Kidney (tissue), 14 donors: ENCODE data around the gene SLC25A40. TPM values are rescaled to one million over a fixed set of nuclear protein-coding genes. Genes with fewer than 3 reads are reported as not detected.

Source experiments
- DNase-seq, 5 donors: peaks; one replicate each; pipeline ENCODE4 v3.0.0-alpha.2; 2013 to 2020
- FAIRE-seq: peaks from 2 replicates; lab custom pipeline; 2012; peaks lifted over from hg19 to GRCh38; lab: Jason Lieb, UNC
- H3K27ac ChIP-seq, 2 donors: one replicate each; pipeline ENCODE4 v1.7.0; 2013; ENCODE audit warnings: low read depth in 2 of 2, low read length in 2 of 2, inconsistent platforms in 1 of 2
- H3K27me3 ChIP-seq: one replicate; pipeline ENCODE4 v1.7.1; 2013; ENCODE audit warnings: low read length, inconsistent platforms; ENCODE audit not compliant: control insufficient read depth, insufficient read depth
- H3K36me3 ChIP-seq, 3 donors: one replicate each; pipeline versions ENCODE4 v1.7.0 to v1.7.1; 2013; ENCODE audit warnings: low read length in 3 of 3, control low read depth in 1 of 3, inconsistent platforms in 1 of 3; ENCODE audit not compliant: insufficient read depth in 3 of 3, control insufficient read depth in 2 of 3
- H3K4me1 ChIP-seq, 3 donors: one replicate each; pipeline versions ENCODE4 v1.7.0 to v1.7.1; 2013; ENCODE audit warnings: low read length in 3 of 3, inconsistent platforms in 1 of 3, low read depth in 1 of 3; ENCODE audit not compliant: control insufficient read depth in 2 of 3, insufficient read depth in 2 of 3
- H3K4me3 ChIP-seq, 3 donors: one replicate each; pipeline versions ENCODE4 v1.7.0 to v1.8.1; 2013; ENCODE audit warnings: low read length in 3 of 3, control low read depth in 1 of 3, inconsistent platforms in 1 of 3
- H3K9ac ChIP-seq, 3 donors: one replicate each; pipeline versions ENCODE4 v1.7.0 to v1.7.1; 2013; ENCODE audit warnings: low read length in 3 of 3, control low read depth in 1 of 3, inconsistent platforms in 1 of 3
- H3K9me3 ChIP-seq, 3 donors: one replicate each; pipeline versions ENCODE4 v1.7.0 to v1.7.1; 2013; ENCODE audit warnings: low read length in 3 of 3, control low read depth in 1 of 3, inconsistent platforms in 1 of 3; ENCODE audit not compliant: control insufficient read depth in 2 of 3, insufficient read depth in 1 of 3
- intact Hi-C: fragments of 100-400 bp; cut with DNase I; formaldehyde crosslinking; loops from one replicate; pipeline ENCODE4 v1.11.1; 2022
- polyA plus RNA-seq: library from polyadenylated mRNA; stranded (reverse); fragments of 350-450 nt; fragmentation: Illumina TruSeq; extraction: RNeasy Lipid Tissue Mini Kit (QIAGEN cat#74804); gene quantifications from one replicate; pipeline ENCODE4 v1.2.3, GENCODE V29; 2014; ENCODE audit warnings: low read depth, low replicate concordance; ENCODE audit not compliant: insufficient read depth
- total RNA-seq: library from RNA; stranded (reverse); fragmentation: NEBNext Ultra II Directional; extraction: Animal tissue kit (Norgen Biotek cat#: 25700); gene quantifications from one replicate; pipeline ENCODE4 v1.2.1, GENCODE V29; 2021
- TF ChIP-seq, protein P1 (sequence below): IDR thresholded peaks from 3 replicates; pipeline ENCODE4 v1.5.1; 2012; ENCODE audit warnings: mild to moderate bottlenecking, moderate library complexity, borderline replicate concordance; ENCODE audit not compliant: insufficient read depth; ENCODE audit errors: extremely low read depth
- donor health status: control.
- donor health status: control.
- donor health status: control.
- donor health status: control.
- donor health status: control.
- donor health status: DM: yes; HTN: yes; CAD: no.
- donor health status: Normal renal cell carcinoma (clear cell type).

Gene SLC25A40
- total and polyA plus RNA-seq, 2 donors from 2014 or later = 11.2 to 25.4 TPM

DNA sequence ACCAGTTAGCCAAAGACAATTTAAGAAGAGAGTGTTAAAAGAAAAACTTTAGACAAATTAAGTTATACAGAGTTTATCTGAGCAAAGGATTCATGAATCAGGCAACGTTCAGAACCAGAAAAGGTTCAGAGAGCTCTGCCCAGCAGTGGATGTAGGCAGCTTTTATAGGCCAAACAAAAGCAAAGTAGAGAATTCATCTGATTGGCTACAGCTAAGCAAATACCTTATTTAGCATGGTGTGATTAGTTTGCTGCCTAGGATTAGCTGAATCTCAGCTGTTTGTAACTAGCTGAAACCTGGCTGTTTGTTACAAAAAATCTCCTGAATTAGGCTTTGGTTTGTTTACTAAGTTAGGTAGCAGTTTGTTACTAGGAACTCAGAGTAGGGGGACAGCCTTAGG is 66.0 kb downstream of the SLC25A40 start:
- no peaks in the 10 kb centered on the region for H3K4me1 ChIP-seq
- no peaks in the 10 kb centered on the region for H3K27me3 ChIP-seq
- H3K4me3 ChIP-seq = no peak overlapping the region
- DNase-seq (no peak), FAIRE-seq (no peak)
- H3K27ac ChIP-seq = no peak overlapping the region
- intact Hi-C loops = no loop called here
- TF ChIP-seq, protein P1, sequence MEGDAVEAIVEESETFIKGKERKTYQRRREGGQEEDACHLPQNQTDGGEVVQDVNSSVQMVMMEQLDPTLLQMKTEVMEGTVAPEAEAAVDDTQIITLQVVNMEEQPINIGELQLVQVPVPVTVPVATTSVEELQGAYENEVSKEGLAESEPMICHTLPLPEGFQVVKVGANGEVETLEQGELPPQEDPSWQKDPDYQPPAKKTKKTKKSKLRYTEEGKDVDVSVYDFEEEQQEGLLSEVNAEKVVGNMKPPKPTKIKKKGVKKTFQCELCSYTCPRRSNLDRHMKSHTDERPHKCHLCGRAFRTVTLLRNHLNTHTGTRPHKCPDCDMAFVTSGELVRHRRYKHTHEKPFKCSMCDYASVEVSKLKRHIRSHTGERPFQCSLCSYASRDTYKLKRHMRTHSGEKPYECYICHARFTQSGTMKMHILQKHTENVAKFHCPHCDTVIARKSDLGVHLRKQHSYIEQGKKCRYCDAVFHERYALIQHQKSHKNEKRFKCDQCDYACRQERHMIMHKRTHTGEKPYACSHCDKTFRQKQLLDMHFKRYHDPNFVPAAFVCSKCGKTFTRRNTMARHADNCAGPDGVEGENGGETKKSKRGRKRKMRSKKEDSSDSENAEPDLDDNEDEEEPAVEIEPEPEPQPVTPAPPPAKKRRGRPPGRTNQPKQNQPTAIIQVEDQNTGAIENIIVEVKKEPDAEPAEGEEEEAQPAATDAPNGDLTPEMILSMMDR = no peak
- H3K9ac ChIP-seq = no peak overlapping the region
- H3K36me3 ChIP-seq = no peaks in the 10 kb centered on the region
- H3K9me3 ChIP-seq = no peaks in the 10 kb centered on the region

DNA sequence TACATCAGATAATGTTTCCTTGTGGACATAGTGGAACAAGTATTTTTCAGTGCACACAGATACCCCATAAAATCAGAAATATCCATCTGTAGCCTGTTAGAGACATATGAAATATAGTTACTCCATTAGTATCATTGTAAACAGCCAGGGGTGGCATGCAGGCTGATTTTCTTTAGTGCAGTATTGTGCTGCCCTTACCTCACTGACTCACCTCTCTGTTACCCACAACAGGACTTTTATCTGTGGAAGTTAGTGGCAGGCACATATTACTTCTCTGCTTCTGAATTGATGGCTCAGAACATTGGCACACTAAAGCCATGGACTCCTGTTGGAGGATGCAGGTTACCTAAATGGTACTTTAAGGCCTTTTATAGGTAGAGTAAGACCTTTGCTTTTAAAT is 70.0 kb downstream of the SLC25A40 start:
- Histone ChIP-seq H3K9ac (no peak overlapping the region), H3K27me3 (no peaks in the 10 kb centered on the region), H3K36me3 (no peaks in the 10 kb centered on the region), H3K27ac (no peak overlapping the region), H3K4me3 (no peak overlapping the region), H3K9me3 (no peaks in the 10 kb centered on the region), H3K4me1 (no peaks in the 10 kb centered on the region)
- intact Hi-C loops = no loop called here
- no peak for DNase-seq
- TF ChIP-seq, protein P1 = no peak
- FAIRE-seq = no peak

DNA sequence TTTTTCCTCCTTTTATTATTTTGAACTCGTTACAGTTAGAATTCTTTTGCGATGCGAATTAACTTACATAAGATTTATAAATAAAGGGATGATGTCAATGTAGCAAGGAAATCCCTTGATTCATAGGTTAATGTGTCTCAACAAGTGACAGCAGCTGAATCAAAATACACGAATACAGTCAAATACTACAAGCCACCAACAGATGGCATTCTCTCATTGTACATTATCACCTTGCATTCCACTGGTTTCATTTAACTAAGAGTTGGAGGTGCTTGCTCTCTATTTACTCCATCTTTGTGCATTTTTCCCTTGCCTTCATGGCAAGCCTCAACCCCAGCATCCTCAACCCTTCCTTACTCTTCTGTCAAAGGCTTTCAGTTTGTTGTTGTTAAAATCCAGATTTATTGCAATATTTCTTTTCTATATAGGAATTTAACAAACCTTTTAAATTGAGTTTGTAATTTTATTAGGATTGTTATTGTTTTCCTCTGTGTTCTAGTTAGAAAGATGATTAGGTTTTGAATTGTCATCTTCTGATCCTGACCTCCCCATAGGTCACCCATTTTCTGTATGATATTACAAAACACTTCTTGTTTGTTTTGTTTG is 78.3 kb downstream of the SLC25A40 start:
- intact Hi-C loops = no loop called here
- Histone ChIP-seq H3K9ac (no peak overlapping the region), H3K27ac (no peak overlapping the region), H3K36me3 (no peaks in the 10 kb centered on the region), H3K9me3 (no peaks in the 10 kb centered on the region), H3K4me3 (no peak overlapping the region), H3K4me1 (no peaks in the 10 kb centered on the region), H3K27me3 (no peaks in the 10 kb centered on the region)
- peak; percentile 88 for FAIRE-seq
- peak in 2 of 5 donors; percentile 67 to 72 for DNase-seq
- TF ChIP-seq, protein P1 = peak; percentile 52

DNA sequence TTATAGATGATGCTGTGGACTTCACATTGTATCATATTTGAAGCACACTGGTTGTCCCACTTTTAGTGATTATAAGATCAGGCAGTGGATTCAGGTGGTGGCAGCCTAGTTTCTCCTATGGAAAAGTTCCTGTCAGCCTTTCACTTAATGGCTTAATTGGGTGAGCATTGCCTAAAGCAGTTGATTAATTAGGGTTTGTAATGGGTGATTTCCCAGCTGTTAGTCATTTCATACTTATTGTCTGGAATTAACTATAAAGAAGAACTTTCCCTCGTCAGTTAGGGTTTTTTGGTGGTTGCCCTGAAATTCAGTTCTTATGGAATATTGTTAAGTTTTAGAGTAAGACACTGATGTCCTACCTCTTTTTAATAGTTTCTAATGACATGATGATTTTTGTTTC is 78.8 kb downstream of the SLC25A40 start:
- Histone ChIP-seq H3K27me3 (no peaks in the 10 kb centered on the region), H3K36me3 (no peaks in the 10 kb centered on the region), H3K4me1 (no peaks in the 10 kb centered on the region), H3K9me3 (no peaks in the 10 kb centered on the region), H3K9ac (no peak overlapping the region), H3K27ac (no peak overlapping the region), H3K4me3 (no peak overlapping the region)
- DNase-seq (no peak), FAIRE-seq (no peak)
- intact Hi-C loops = no loop called here
- TF ChIP-seq, protein P1 = no peak
